Stimulated activated naive CD4-positive, alpha-beta T cell (primary cell): ENCODE data around the gene RAD9A.

Experiments
- DNase-seq, 6 experiments: peaks; one replicate each; lab custom pipeline; 2025; lab: John Stamatoyannopoulos, UW

RAD9A gene

DNA sequence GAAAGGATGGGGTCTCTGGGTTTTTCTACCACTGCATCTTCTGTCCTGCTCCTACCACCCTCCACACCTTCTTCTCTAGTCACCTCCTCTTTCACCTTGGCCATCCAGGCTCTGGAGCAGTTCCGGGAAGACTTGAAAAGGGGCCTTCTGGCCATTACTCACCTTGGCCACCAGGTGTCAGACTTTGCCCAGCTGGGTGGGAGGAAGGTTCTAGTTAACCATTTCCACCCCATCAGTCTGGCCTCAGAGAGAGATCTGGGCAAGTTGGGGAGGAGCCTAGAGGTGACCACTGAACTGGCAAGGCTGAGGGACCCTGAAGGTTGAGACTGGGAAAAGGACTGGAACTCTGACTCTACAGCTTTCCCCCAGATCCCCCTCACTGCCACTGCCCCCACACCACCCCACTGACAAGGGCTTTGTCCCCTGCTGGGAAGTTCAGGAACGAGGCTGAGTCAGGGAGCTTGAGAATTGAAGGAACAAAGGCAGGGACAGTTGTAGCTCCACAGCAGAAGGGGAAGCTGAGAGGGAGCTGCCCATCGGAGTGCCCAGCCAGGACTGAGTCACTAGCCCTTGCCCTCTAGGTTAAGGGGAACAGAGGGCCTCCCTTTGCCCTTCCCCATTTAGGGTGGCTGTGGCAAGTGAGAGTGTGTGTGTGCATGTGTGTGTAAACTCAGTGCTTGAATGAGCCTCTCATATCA is 34.8 kb upstream of the RAD9A start:
- peak; percentile 22 to 78 (median 54) for DNase-seq

- DNase-seq: no peak
Measured at GRCh38 chr11:67357831-67358670, 33.7 kb upstream of the RAD9A start.

- DNase-seq: no peak
Measured at GRCh38 chr11:67364169-67364568, 27.6 kb upstream of the RAD9A start.

DNA sequence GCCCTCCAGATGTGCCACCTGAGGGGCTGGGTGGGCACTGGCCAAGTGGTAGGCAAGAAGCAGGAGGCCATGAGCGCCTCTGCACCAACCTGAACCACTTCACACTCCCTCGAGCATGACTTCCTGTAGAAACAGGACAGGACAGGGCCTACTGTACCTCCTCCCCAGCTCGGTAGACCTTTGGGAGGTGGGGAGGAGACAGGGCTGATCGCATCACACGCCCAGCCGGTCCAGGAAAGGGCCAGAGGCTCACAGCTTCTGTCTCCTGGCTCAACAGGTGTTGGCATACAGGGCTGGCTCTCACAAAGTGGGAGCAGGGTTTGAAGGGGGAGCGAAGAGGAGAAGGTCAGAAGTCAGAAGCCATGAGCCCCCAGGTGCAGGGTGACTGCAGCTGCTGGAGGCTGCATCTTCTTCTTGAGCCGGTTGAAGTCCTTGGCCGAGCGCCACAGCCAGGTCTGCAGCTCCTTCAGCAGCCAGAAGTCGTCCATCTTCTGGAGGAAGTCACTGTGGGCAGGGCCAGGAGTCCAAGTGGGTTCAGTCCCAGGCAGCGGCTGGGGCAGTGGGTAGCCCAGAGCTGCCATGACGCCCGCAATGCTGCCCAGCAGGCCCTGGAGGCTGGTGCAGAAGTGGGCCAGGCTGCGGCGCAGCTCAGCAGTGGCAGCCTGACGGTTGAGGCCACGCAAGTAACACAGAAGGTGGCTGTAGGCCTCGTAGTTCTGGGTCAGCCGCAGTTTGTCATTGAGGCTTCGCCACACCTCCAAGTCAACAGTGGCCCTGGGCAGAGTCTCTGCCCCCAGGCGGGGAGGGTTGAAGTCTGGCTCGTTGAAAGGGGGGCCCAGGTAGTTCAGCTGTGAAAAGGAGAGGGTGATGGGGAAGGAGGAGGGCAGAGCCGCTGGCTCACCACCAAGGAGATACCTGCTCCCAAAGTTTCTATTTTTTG is 26.7 kb upstream of the RAD9A start:
- DNase-seq: no peak

DNA sequence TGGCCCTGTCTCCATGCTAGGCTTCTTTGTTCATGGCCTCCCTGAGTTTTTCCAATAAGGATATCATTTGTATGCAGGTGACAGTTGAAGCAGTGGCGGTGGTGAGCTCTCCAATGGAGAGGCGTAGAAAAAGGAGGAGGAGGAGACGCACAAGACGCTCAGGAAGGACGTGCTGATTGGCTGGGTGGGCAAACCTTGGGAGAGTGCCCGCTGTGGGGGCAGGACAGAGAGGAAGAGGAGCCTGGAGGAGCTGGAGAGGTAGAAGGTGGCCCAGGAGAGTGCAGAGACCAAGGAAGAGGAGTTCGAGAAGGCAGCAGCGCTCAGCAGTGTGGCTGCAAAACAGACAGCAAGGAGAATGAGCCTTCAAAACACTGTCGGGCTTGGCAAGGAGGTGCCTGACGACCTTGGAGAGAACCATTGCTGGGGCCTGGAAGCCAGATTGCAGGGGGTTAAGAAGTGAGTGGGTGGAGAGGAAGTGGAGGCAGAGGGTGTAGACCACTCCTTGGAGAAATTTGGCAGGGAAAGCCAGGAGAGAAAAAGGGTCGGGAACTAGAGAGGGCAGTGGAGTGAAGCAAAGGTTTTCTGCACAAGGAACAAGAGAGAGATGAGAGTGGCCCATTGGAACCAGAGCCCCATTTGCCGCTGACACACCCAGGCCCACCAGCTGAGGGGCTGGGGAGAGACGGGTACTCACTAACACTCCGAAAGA is 25.9 kb upstream of the RAD9A start:
- DNase-seq: no peak

- DNase-seq: no peak
Measured at GRCh38 chr11:67366546-67366945, 25.2 kb upstream of the RAD9A start.

DNA sequence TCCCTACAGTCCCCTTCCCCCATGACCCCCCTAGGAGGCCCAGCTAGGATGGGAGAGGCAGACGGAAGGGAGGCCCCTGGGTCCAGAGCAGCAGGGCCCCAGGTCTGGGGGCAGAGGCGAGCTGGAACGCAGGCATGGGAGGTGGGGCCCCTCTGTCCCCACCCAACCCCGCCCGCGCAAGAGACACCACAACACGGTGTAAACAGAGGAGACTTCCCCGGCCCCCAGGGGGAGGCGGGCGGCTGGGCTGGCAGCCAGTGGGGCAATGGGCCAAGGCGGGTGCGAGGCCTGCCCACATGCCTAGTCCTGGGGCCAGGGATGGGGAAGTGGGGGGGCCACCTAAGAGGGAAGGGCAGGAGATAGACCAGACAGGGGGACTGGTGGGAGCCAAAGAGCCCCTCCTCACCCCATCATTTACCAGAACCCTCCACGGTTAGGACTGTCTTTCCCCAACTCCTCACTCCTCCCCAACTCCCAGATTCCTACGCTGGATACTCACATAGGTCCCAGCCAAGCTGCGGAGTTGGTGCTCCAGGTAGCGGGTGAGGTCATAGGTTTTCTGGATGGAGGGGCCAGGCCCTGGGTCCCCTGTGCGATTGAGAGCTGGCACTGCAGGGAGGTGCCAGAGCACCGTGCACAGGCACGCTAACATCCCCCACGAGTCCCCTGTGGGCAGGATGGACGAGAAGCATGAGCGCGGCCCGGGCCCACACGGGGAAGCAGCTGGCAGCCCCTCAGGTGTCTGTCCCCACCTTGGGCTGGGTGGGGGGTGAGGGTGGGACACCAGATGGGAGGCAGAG is 24.6 kb upstream of the RAD9A start:
- DNase-seq: no peak

- no peak for DNase-seq
Measured at GRCh38 chr11:67367761-67368227, 24.0 kb upstream of the RAD9A start.

- DNase-seq: no peak
Measured at GRCh38 chr11:67368621-67369020, 23.2 kb upstream of the RAD9A start.

GRCh38 chr11:67369275-67369674 is 22.5 kb upstream of the RAD9A start:
- no peak for DNase-seq

DNA sequence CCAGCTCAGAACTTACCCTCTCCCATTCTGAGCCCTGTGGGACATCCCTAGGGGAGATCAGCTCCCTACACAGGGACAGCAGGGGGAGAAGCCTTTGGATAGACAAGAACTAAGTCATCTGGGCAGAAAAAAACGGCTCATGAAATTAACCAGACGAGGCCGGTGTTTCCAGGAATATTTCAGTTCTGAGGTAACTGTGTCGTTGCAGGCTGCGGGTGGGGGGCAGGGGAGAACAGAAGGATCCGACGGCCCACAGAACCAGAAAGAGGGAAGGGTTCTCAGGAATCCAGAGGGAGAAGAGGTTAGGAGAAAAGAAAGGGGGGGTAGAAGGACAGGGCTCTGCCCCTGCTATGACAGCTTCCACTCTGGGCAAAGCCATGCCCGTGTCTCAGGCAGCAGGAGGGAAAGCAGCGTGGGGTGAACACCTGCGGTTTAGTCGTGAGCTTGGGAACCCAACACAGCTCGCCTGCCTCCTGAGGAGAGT is 21.9 kb upstream of the RAD9A start:
- DNase-seq: no peak

DNA sequence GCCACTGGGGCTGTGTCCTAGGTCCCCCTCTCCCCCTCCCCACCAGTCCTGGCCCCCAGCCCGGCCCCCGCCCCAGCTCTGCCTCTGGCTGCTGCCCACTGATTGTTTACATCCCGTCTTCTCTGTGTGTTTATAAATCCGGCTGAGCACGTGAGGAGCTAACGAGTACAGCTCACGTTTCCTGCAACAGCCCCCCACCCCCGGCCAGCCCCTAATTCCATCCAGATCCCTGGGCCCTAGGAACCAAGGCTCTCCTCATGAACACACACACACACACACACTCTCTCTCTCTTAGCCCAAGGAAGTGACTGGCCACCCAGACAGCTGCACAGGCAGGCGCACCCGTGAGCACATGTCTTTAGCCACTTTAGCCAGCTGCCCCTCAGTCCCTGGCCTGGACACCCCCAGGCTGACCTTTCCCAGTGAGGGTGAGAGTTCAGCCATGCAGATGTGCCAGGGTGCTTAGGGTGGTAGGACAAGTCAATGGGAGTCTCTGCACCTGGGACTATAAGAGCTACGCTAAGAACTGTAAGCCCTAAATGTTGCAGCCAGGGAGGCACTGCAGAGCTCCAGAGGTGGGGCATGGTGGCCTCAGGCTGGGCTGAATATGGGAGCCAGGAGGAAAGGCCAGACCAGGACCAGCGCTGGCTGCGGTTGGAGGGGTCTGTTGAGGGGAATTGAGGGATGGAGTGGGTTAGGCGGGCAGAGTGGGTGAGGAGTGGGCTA is 21.3 kb upstream of the RAD9A start:
- DNase-seq: no peak

GRCh38 chr11:67371189-67371910 is 20.4 kb upstream of the RAD9A start:
- peak in 1 of 6 experiments; percentile 27 for DNase-seq

- DNase-seq: no peak
Measured at GRCh38 chr11:67371911-67372320, 19.9 kb upstream of the RAD9A start.

- DNase-seq: peak in 2 of 6 experiments; percentile 17 to 21
Measured at GRCh38 chr11:67372321-67372992, 19.3 kb upstream of the RAD9A start.

GRCh38 chr11:67372993-67373647 is 18.7 kb upstream of the RAD9A start, which contains the start of gene CLCF1:
Gene CLCF1, minus strand, starts transcription at chr11:67373598. Its CDS starts 59 bp downstream, at chr11:67373539.
- DNase-seq: peak in 1 of 6 experiments; percentile 34

DNA sequence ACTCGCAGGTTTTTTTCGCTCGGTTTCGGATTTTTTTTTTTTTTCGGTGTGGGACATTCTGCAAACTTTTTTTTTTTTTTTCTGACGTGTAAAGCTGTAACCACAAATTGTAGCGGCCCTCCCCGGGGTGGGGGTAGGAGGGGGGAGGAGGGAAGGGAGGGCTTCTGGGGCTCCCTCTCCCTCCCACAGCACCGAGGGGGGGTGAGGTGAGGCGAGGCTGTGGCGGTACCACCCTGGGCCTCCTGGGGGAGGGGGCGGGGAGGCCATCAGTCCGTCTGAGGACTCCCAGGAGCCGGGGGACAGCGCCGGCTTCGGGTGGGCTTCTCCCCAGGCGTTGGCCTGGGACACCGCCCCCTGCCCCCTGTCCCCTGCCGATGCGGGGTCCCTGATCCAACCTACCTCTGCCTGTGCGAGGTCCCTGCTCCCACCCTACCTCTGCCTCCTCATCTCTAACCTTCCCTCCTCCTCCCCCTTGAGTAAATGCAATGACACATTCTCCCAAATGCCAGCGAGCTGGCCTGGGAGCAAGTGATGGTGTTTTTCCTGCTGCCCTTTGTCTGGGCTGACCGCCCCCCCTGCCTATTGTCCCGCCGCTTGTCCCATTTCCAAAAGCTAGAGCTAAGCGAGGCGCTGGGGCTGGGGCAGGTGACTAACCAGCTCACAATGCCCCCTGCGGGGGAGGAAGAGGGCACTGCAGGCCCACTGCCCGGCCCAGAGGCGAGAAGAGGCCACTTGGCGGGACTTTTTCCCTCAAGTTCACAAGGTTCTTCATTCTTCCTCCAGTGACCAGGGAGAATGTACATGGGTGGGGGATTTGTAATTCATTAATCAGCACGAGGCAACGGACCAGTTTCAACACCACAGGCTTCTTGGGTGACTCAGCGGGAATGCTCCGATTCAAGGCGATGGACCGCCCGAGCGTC is 17.9 kb upstream of the RAD9A start:
- peak; percentile 39 to 67 (median 52) for DNase-seq
